ENCODE data around the gene ALB.

- TF ChIP-seq CTCF (IDR thresholded peaks at IDR 0.05; ENCODE audit: low read depth, low read length) = no peak
- TF ChIP-seq EZH2phosphoT487 (IDR thresholded peaks at IDR 0.05; ENCODE audit: low read depth) = no peak
These were observed 54.9 kb downstream of the ALB start for GRCh38 chr4:73459048-73459421.
